ENCODE results near the gene MEX3D.

MEX3D gene

GRCh38 chr19:1514986-1515721 lies 53.0 kb downstream of the MEX3D start:
- no peak for DNase-seq

- no peak for DNase-seq
Observed at GRCh38 chr19:1514295-1514661, 53.8 kb downstream of the MEX3D start.

- no peak for DNase-seq
Observed at GRCh38 chr19:1513499-1514294, 54.4 kb downstream of the MEX3D start.

GRCh38 chr19:1512671-1513498 lies 55.2 kb downstream of the MEX3D start, which contains the start of gene ADAMTSL5:
TSS of gene ADAMTSL5 (minus strand) at chr19:1513019. CDS start at chr19:1510943, 2,076 bp downstream.
- DNase-seq, result no peak

- DNase-seq, result no peak
Observed at GRCh38 chr19:1511318-1512317, 56.5 kb downstream of the MEX3D start.

GRCh38 chr19:1510807-1511206 lies 57.3 kb downstream of the MEX3D start:
- no peak for DNase-seq

- no peak for DNase-seq
Observed at GRCh38 chr19:1510442-1510806, 57.7 kb downstream of the MEX3D start.

- DNase-seq, result no peak
Observed at GRCh38 chr19:1509602-1510441, 58.3 kb downstream of the MEX3D start.

- no peak for DNase-seq
Observed at GRCh38 chr19:1508507-1508856, 59.6 kb downstream of the MEX3D start.

GRCh38 chr19:1507763-1508506 lies 60.2 kb downstream of the MEX3D start:
- peak; percentile 93 for DNase-seq

GRCh38 chr19:1507192-1507660 lies 60.9 kb downstream of the MEX3D start:
- DNase-seq, result no peak

GRCh38 chr19:1505991-1506881 lies 61.9 kb downstream of the MEX3D start:
- DNase-seq, result no peak

- no peak for DNase-seq
Observed at GRCh38 chr19:1505012-1505411, 63.1 kb downstream of the MEX3D start.
